OCI-LY7 (cell line): ENCODE measurements around the gene REEP5. TPM values are rescaled to one million over a fixed set of nuclear protein-coding genes. Genes with fewer than 3 reads are reported as not detected.

Experiments
- BruUV-seq: library from RNA; stranded (reverse); fragments of 400-500 nt; replicated peaks from 2 replicates; lab custom pipeline; 2021; lab: Mats Ljungman, UMichigan
- CTCF ChIA-PET: fragments of 300-600 bp; sonication (Branson Sonifier 250); formaldehyde crosslinking; loops from one replicate; lab custom pipeline; 2022; ENCODE audit warnings: antibody characterized with exemption; ENCODE audit not compliant: unreplicated experiment; lab: Charles Lee
- POLR2A ChIA-PET: fragments of 300-600 bp; sonication (Branson Sonifier 250); formaldehyde crosslinking; loops from one replicate; lab custom pipeline; 2022; ENCODE audit warnings: antibody characterized with exemption; lab: Charles Lee
- DNase-seq: peaks from one replicate; pipeline ENCODE4 v3.0.0-alpha.2; 2015; ENCODE audit warnings: low spot score
- H2AFZ ChIP-seq: fragments of 200-600 bp; sonication (generic), shearing (Covaris generic); 2 replicates; pipeline ENCODE4 v1.6.1; 2014; ENCODE audit warnings: mild to moderate bottlenecking, antibody characterized with exemption, low read length, moderate library complexity
- H3K27ac ChIP-seq: fragments of 200-600 bp; sonication (generic); 2 replicates; pipeline ENCODE4 v1.5.1; 2014; ENCODE audit warnings: mixed run types, low read depth, mild to moderate bottlenecking, moderate library complexity, low read length, inconsistent platforms; ENCODE audit not compliant: poor library complexity, severe bottlenecking
- H3K36me3 ChIP-seq: fragments of 200-600 bp; sonication (generic); 2 replicates; pipeline ENCODE4 v1.6.1; 2014; ENCODE audit warnings: mild to moderate bottlenecking, antibody characterized with exemption, low read length, moderate library complexity, mixed read lengths; ENCODE audit not compliant: insufficient read depth
- H3K4me1 ChIP-seq: fragments of 200-600 bp; sonication (generic); 2 replicates; pipeline ENCODE4 v1.5.1; 2014; ENCODE audit warnings: mild to moderate bottlenecking, low read length; ENCODE audit not compliant: insufficient read depth, poor library complexity, severe bottlenecking
- H3K4me2 ChIP-seq: fragments of 200-600 bp; sonication (generic); 2 replicates; pipeline ENCODE4 v1.6.1; 2014; ENCODE audit warnings: mild to moderate bottlenecking, low read length
- H3K4me3 ChIP-seq: fragments of 200-600 bp; sonication (generic); 2 replicates; pipeline ENCODE4 v1.5.1; 2014; ENCODE audit warnings: mild to moderate bottlenecking, low read depth, low read length; ENCODE audit not compliant: poor library complexity, severe bottlenecking
- H3K79me2 ChIP-seq: fragments of 200-600 bp; sonication (generic); 2 replicates; pipeline ENCODE4 v1.6.1; 2016; ENCODE audit warnings: low read depth, mild to moderate bottlenecking, low read length, moderate library complexity, mixed read lengths; ENCODE audit not compliant: insufficient read depth
- H3K9me2 ChIP-seq: fragments of 200-600 bp; sonication (generic); 2 replicates; pipeline ENCODE4 v1.6.1; 2016; ENCODE audit warnings: mild to moderate bottlenecking, low read length, mixed read lengths; ENCODE audit not compliant: insufficient read depth
- H3K9me3 ChIP-seq: fragments of 200-600 bp; sonication (generic); 2 replicates; pipeline ENCODE4 v1.6.1; 2014; ENCODE audit warnings: mild to moderate bottlenecking, mixed run types, low read length, mixed read lengths
- H4K20me1 ChIP-seq: fragments of 200-600 bp; sonication (generic); 2 replicates; pipeline ENCODE4 v1.6.1; 2014; ENCODE audit warnings: mild to moderate bottlenecking, antibody characterized with exemption, low read length, moderate library complexity, mixed read lengths; ENCODE audit not compliant: insufficient read depth
- EZH2phosphoT487 ChIP-seq: fragments of 200-600 bp; sonication (generic); IDR thresholded peaks from 2 replicates; pipeline ENCODE4 v1.6.1; 2018; ENCODE audit warnings: low read depth, borderline replicate concordance, mild to moderate bottlenecking, mixed run types, antibody characterized with exemption, low read length, moderate library complexity, mixed read lengths
- intact Hi-C: fragments of 100-400 bp; cut with micrococcal nuclease; formaldehyde crosslinking; loops from one replicate; pipeline ENCODE4 v1.10.0; 2022; ENCODE audit not compliant: unreplicated experiment
- total RNA-seq, 2 experiments: library from RNA; depleted of rRNA in 1 of 2; stranded (reverse); fragments of >200 nt in 1 of 2; shearing (Covaris generic) in 1 of 2; gene quantifications; 2 replicates each; pipeline ENCODE4 v1.2.3, GENCODE V29; 2014 to 2022
- TF ChIP-seq, protein P1 (sequence below): fragments of 200-600 bp; sonication (generic); conservative IDR thresholded peaks from 2 replicates; pipeline ENCODE4 v1.5.1; 2014; ENCODE audit warnings: mild to moderate bottlenecking, antibody characterized with exemption, low read length, moderate library complexity, mixed read lengths

The REEP5 gene
- total RNA-seq, 2 experiments from 2014 or later = 25.5 to 32.0 TPM

GRCh38 chr5:112867411-112867810, 54.6 kb downstream of the REEP5 start:
- H4K20me1 ChIP-seq = peaks cover 7% of the 10 kb centered on the region; the same call in 1 of the 2 replicates
- H3K4me1 ChIP-seq = peaks cover 16% of the 10 kb centered on the region
- peaks cover 22% of the 10 kb centered on the region for H3K79me2 ChIP-seq
- intact Hi-C loops = loop anchor here (10.0 kb wide), 1 partner anchor 703 kb away; no protein-coding TSS in a partner anchor
- no peak overlapping the region for H2AFZ ChIP-seq
- ChIA-PET POLR2A (interaction anchor here (0.9 kb wide), 1 partner anchor 404 kb away, joined by 3 read pairs; no protein-coding TSS in a partner anchor), CTCF (interaction anchor here (0.6 to 1.1 kb wide), 2 partner anchors 58 to 109 kb away, joined by 3 to 4 read pairs; partner anchors contain the start of gene DCP2)
- no peak for DNase-seq
- no peak overlapping the region for H3K4me3 ChIP-seq
- H3K27ac ChIP-seq = no peak overlapping the region
- peaks cover 86% of the 10 kb centered on the region for H3K36me3 ChIP-seq
- no peak overlapping the region for H3K4me2 ChIP-seq
- no TSS peak for BruUV-seq
- TF ChIP-seq, protein P1, sequence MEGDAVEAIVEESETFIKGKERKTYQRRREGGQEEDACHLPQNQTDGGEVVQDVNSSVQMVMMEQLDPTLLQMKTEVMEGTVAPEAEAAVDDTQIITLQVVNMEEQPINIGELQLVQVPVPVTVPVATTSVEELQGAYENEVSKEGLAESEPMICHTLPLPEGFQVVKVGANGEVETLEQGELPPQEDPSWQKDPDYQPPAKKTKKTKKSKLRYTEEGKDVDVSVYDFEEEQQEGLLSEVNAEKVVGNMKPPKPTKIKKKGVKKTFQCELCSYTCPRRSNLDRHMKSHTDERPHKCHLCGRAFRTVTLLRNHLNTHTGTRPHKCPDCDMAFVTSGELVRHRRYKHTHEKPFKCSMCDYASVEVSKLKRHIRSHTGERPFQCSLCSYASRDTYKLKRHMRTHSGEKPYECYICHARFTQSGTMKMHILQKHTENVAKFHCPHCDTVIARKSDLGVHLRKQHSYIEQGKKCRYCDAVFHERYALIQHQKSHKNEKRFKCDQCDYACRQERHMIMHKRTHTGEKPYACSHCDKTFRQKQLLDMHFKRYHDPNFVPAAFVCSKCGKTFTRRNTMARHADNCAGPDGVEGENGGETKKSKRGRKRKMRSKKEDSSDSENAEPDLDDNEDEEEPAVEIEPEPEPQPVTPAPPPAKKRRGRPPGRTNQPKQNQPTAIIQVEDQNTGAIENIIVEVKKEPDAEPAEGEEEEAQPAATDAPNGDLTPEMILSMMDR = no peak
- no peak for TF ChIP-seq EZH2phosphoT487
- no peaks in the 10 kb centered on the region for H3K9me3 ChIP-seq
- H3K9me2 ChIP-seq = no peaks in the 10 kb centered on the region

GRCh38 chr5:112866739-112867138, 55.3 kb downstream of the REEP5 start:
- ChIA-PET POLR2A (no interaction called here), CTCF (interaction anchor here (0.6 kb wide), 1 partner anchor 59 kb away, joined by 3 read pairs; no protein-coding TSS in a partner anchor)
- no peak for DNase-seq
- Histone ChIP-seq H2AFZ (no peak overlapping the region), H3K4me1 (peaks cover 23% of the 10 kb centered on the region), H3K27ac (no peak overlapping the region), H4K20me1 (peaks cover 12% of the 10 kb centered on the region; the same call in 1 of the 2 replicates), H3K79me2 (peaks cover 29% of the 10 kb centered on the region), H3K9me2 (no peaks in the 10 kb centered on the region), H3K4me3 (no peak overlapping the region), H3K4me2 (no peak overlapping the region), H3K36me3 (peaks cover 87% of the 10 kb centered on the region), H3K9me3 (no peaks in the 10 kb centered on the region)
- BruUV-seq = no TSS peak
- intact Hi-C loops = loop anchor here (10.0 kb wide), 1 partner anchor 702 kb away; no protein-coding TSS in a partner anchor
- TF ChIP-seq, protein P1 = no peak
- no peak for TF ChIP-seq EZH2phosphoT487

DNA sequence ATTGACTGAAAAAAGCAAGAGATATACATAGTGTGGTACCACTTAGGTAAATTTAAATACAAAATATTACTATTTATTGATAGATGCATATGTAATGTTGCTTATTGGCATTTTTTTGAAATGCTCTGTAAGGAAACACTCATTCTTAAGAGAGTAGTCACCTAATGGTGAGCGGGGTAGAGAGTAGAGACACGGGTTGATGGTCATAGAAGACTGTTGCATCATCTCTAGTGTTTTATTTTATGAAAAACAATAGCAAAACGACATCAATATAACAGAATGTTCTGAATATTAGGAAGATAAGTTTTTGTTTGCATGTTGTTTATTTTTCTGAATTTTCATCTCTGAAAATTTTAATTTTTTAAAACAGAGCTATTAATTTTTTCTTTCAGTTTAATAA, 56.9 kb downstream of the REEP5 start:
- Histone ChIP-seq H3K4me3 (no peak overlapping the region), H3K36me3 (peaks cover 76% of the 10 kb centered on the region), H2AFZ (no peak overlapping the region), H3K79me2 (peaks cover 35% of the 10 kb centered on the region), H3K4me2 (no peak overlapping the region), H3K27ac (no peak overlapping the region), H3K4me1 (peaks cover 30% of the 10 kb centered on the region), H4K20me1 (peaks cover 12% of the 10 kb centered on the region; the same call in 1 of the 2 replicates), H3K9me2 (no peaks in the 10 kb centered on the region), H3K9me3 (no peaks in the 10 kb centered on the region)
- TF ChIP-seq EZH2phosphoT487 = no peak
- TF ChIP-seq, protein P1 = no peak
- BruUV-seq = no TSS peak
- ChIA-PET CTCF (interaction anchor here (0.5 kb wide), 1 partner anchor 173 kb away, joined by 4 read pairs; no protein-coding TSS in a partner anchor), POLR2A (interaction anchor here (0.5 to 1.1 kb wide), 5 partner anchors 20 to 99 kb away, joined by 3 to 6 read pairs (median 3); no protein-coding TSS in a partner anchor)
- DNase-seq = no peak
- intact Hi-C loops = loop anchor here (10.0 kb wide), 1 partner anchor 700 kb away; no protein-coding TSS in a partner anchor
